ENCODE data around the gene EPO.

- TF ChIP-seq POLR2A (IDR thresholded peaks at IDR 0.05), result no peak
- TF ChIP-seq CTCF (IDR thresholded peaks at IDR 0.05), result no peak
Observed at GRCh38 chr7:100768784-100769183, 48.5 kb downstream of the EPO start.
